Lung (tissue), 12 donors: Measurements from ENCODE around the gene TEAD4. TPM values are rescaled to one million over a fixed set of nuclear protein-coding genes. Genes with fewer than 3 reads are reported as not detected.
A peak's percentile ranks its signal among the peaks of the same experiment; 100 is the strongest.

Experiments used
- ATAC-seq: fragments of 200-7000 bp; cut with Tn5 transposase; one replicate; pipeline ENCODE4 v1.9.1; 2020; ENCODE audit warnings: moderate number of reproducible peaks; ENCODE audit not compliant: insufficient read depth, low FRiP score
- DNase-seq, 3 donors: peaks; one replicate each; pipeline ENCODE4 v3.0.0-alpha.2; 2013 to 2017
- H3K27ac ChIP-seq, 2 donors: one replicate each; pipeline ENCODE4 v1.5.1; 2013; ENCODE audit warnings: mild to moderate bottlenecking in 2 of 2, moderate library complexity in 2 of 2, control low read depth in 1 of 2, inconsistent platforms in 1 of 2, low read depth in 1 of 2, low read length in 1 of 2
- H3K27me3 ChIP-seq, 3 donors: one replicate each; pipeline ENCODE4 v1.5.1; 2013; ENCODE audit warnings: low read length in 2 of 3; ENCODE audit not compliant: control insufficient read depth in 3 of 3, insufficient read depth in 3 of 3
- H3K36me3 ChIP-seq, 4 donors: one replicate each; pipeline ENCODE4 v1.5.1; 2013; ENCODE audit warnings: low read length in 4 of 4, mild to moderate bottlenecking in 1 of 4, moderate library complexity in 1 of 4; ENCODE audit not compliant: control insufficient read depth in 4 of 4, insufficient read depth in 4 of 4
- H3K4me1 ChIP-seq, 5 donors: one replicate each; pipeline ENCODE4 v1.5.1; 2013; ENCODE audit warnings: low read length in 5 of 5, mild to moderate bottlenecking in 2 of 5, moderate library complexity in 1 of 5; ENCODE audit not compliant: control insufficient read depth in 5 of 5, insufficient read depth in 5 of 5
- H3K4me3 ChIP-seq: one replicate; pipeline ENCODE4 v1.5.1; 2013; ENCODE audit warnings: mild to moderate bottlenecking, control low read depth, moderate library complexity
- H3K9ac ChIP-seq, 2 donors: one replicate each; pipeline ENCODE4 v1.5.1; 2013; ENCODE audit warnings: low read length in 2 of 2, control low read depth in 1 of 2; ENCODE audit not compliant: insufficient read depth in 1 of 2
- H3K9me3 ChIP-seq, 4 donors: one replicate each; pipeline ENCODE4 v1.5.1; 2013; ENCODE audit warnings: low read length in 3 of 4, mild to moderate bottlenecking in 1 of 4, moderate library complexity in 1 of 4; ENCODE audit not compliant: control insufficient read depth in 4 of 4, insufficient read depth in 3 of 4
- WGBS, 2 donors: extraction: QIAGEN DNeasy Blood & Tissue Kit; methylation state at CpG; one replicate each; pipeline ENCODE4 v1.1.7; 2013; 5-methylcytosine and 5-hydroxymethylcytosine counted together
- polyA plus RNA-seq, 2 donors: library from polyadenylated mRNA; stranded (reverse); fragments of 200-250 nt; gene quantifications; one replicate each; pipeline ENCODE4 v1.2.1, GENCODE V29; 2013
- total RNA-seq, 2 donors: library from RNA; depleted of rRNA in 1 of 2; stranded (reverse); fragments of >200 nt in 1 of 2; gene quantifications; one replicate each; pipeline ENCODE4 v1.2.1, GENCODE V29; 2014 to 2021
- TF ChIP-seq, protein P1 (sequence below): IDR thresholded peaks from 2 replicates; pipeline ENCODE4 v1.5.1; 2012; ENCODE audit warnings: mild to moderate bottlenecking; ENCODE audit errors: control extremely low read depth, extremely low read depth
- donor health status: control.
- donor health status: control.
- donor health status: Bipolar disorder and iron deficiency.
- donor health status: healthy.
- donor health status: DM: yes; HTN: yes; CAD: no.

The TEAD4 gene
- total and polyA plus RNA-seq, 4 donors = 7.1 to 36.3 (median 28.8) TPM

DNA sequence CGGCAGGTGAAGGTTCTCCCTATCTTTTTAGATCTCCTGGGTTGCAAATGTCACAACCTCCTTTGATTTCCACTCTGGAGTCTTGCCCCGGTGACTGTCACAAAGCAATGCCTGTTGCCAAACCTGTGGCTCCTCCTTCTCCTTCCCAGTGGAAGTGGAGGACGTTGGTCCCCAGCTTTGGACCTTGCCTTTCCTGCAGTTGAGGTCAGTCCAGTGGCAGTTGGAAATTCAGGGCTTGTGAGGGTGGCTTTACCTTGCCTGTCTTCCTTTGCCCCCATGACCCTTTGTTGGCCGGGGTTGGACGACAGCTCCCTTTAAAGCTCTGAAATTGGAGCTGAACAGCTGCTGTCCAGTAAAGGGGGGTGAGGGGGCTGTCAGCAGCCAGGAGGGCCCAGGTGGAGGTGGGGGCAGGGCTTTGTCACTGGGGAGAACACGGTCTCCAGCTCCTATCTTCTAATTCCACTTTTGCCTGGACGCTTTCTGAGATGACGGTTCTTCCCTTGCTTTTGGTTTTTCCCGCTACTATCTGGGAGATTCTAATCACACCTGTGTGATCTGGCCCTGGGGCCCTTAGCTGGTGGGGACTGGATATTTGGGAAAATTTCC, 4.1 kb downstream of the TEAD4 start:
- Histone ChIP-seq H3K4me1 (peaks cover 0 to 13% (median 11%) of the 10 kb centered on the region in 5 donors), H3K4me3 (no peak overlapping the region), H3K9me3 (no peaks in the 10 kb centered on the region), H3K27ac (peak overlapping the region; percentile 67 to 78), H3K9ac (no peak overlapping the region), H3K27me3 (peaks cover 0 to 8% (median 0%) of the 10 kb centered on the region in 3 donors), H3K36me3 (no peaks in the 10 kb centered on the region)
- DNase-seq = peak in 2 of 3 donors; percentile 7 to 28
- ATAC-seq = no peak
- TF ChIP-seq, protein P1, sequence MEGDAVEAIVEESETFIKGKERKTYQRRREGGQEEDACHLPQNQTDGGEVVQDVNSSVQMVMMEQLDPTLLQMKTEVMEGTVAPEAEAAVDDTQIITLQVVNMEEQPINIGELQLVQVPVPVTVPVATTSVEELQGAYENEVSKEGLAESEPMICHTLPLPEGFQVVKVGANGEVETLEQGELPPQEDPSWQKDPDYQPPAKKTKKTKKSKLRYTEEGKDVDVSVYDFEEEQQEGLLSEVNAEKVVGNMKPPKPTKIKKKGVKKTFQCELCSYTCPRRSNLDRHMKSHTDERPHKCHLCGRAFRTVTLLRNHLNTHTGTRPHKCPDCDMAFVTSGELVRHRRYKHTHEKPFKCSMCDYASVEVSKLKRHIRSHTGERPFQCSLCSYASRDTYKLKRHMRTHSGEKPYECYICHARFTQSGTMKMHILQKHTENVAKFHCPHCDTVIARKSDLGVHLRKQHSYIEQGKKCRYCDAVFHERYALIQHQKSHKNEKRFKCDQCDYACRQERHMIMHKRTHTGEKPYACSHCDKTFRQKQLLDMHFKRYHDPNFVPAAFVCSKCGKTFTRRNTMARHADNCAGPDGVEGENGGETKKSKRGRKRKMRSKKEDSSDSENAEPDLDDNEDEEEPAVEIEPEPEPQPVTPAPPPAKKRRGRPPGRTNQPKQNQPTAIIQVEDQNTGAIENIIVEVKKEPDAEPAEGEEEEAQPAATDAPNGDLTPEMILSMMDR = no peak
- 61 to 63% methylated on average over 9 of the region's 9 CpGs for WGBS, 2 donors

DNA sequence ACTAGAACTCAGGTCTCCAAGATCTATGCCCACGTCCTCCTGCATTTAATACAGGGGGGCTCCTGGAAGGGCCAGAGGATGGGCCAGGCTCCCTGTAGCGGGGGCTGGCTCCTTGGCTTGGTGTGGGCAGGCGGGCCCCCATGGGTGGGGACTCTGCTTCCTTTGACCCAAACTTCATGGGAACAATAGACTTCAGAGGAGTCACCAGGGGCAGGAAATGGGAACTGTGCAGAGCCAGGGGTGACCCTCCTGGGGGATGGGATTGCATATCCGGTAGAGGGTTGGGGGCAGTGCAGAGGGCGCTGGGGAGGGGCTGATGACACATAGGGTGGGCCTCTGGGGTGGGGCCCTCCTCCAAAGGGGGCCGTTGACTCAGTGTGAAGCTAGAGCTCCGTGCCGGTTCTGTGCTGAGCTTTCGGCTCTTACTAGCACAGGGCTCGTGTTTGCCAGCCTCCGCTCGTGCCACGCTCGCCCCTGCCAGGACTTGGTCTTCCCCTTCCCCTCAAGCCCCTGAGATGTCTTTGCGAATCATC, 4.6 kb downstream of the TEAD4 start:
- H3K27ac ChIP-seq = peak overlapping the region; percentile 67 to 94
- no peaks in the 10 kb centered on the region for H3K9me3 ChIP-seq
- H3K36me3 ChIP-seq = peaks cover 0 to 2% (median 0%) of the 10 kb centered on the region in 4 donors
- H3K4me1 ChIP-seq = peaks cover 0 to 13% (median 10%) of the 10 kb centered on the region in 5 donors
- TF ChIP-seq, protein P1 = no peak
- H3K9ac ChIP-seq = no peak overlapping the region
- ATAC-seq = no peak
- DNase-seq = peak; percentile 23 to 58 (median 42)
- H3K27me3 ChIP-seq = peaks cover 0 to 6% (median 0%) of the 10 kb centered on the region in 3 donors
- WGBS, 2 donors = 56 to 75% methylated on average over 14 to 15 of the region's 15 CpGs
- no peak overlapping the region for H3K4me3 ChIP-seq

DNA sequence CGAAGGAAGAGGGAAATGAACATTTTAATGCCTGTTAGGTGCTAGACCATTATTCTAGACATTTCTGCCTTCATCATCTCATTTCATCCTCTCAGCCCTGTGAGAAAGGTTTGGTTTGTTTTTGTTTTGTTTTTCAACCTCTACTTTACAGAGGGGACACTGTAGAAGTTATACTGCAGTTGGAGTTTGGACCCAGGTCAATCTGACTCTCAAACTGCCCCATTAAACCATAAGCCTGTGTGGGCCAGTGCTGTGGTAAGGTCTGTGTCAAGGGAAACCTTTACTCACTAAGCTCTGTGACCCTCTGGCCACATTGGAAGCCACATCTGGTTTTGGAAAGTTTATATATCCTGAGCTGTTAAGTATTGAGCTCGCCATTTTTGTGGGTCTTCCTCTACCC, 8.5 kb downstream of the TEAD4 start:
- H3K9me3 ChIP-seq = peaks cover 0 to 2% (median 0%) of the 10 kb centered on the region in 4 donors
- TF ChIP-seq, protein P1 = no peak
- DNase-seq = no peak
- 87 to 93% methylated on average over 2 of the region's 2 CpGs for WGBS, 2 donors
- peaks cover 0 to 13% (median 3%) of the 10 kb centered on the region in 5 donors for H3K4me1 ChIP-seq
- no peaks in the 10 kb centered on the region for H3K27me3 ChIP-seq
- peaks cover 0 to 2% (median 0%) of the 10 kb centered on the region in 4 donors for H3K36me3 ChIP-seq
- no peak overlapping the region for H3K4me3 ChIP-seq
- no peak for ATAC-seq
- no peak overlapping the region for H3K9ac ChIP-seq
- no peak overlapping the region for H3K27ac ChIP-seq
